Measurements from ENCODE around the gene ANO1.

DNA sequence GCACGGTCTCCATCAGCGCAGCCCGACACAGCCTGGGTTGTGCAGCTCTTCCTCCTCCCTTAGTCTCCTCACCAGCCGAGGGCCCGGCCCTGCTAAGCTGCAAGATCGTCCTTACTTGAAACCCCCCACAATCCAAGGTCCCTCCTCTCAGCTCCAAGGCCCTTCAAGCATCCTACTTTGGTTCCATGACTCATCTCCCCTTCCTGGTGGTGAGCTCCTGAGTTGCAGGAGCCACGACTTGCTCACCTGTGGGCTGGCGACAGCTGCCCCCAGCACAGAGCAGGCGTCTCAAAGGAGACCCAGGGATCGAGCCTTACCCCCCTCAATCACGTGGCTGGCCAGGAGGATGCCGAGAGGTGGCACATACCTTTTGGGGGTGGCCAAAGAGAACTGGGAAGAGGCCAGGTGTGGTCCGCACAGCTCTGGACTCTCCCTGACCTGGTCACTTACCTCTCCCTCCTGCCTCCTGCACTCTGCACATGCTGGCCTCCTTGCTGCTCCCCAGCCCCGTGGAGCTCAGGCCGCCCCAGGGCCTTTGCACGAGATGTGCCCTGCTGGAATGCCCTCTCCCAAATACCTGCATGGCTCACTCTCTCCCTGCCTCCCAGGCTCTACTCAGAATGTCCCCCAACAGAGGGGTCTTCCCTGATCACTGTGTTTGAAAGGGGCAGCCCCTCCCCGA is 89.7 kb downstream of the ANO1 start:
- TF ChIP-seq ESRRG (CRISPR knock-in tag; IDR thresholded peaks at IDR 0.05) = no peak
- TF ChIP-seq, protein P1, sequence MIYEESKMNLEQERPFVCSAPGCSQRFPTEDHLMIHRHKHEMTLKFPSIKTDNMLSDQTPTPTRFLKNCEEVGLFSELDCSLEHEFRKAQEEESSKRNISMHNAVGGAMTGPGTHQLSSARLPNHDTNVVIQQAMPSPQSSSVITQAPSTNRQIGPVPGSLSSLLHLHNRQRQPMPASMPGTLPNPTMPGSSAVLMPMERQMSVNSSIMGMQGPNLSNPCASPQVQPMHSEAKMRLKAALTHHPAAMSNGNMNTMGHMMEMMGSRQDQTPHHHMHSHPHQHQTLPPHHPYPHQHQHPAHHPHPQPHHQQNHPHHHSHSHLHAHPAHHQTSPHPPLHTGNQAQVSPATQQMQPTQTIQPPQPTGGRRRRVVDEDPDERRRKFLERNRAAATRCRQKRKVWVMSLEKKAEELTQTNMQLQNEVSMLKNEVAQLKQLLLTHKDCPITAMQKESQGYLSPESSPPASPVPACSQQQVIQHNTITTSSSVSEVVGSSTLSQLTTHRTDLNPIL (CRISPR knock-in tag; IDR thresholded peaks at IDR 0.05; ENCODE audit: low read depth) = no peak
- TF ChIP-seq RARB (CRISPR knock-in tag; IDR thresholded peaks at IDR 0.05) = no peak
- no peak for TF ChIP-seq BACH2 (CRISPR knock-in tag; IDR thresholded peaks at IDR 0.05; ENCODE audit: borderline replicate concordance)
- TF ChIP-seq ARNTL (CRISPR knock-in tag; IDR thresholded peaks at IDR 0.05; ENCODE audit: borderline replicate concordance, low read depth) = no peak
- TF ChIP-seq, protein P2, sequence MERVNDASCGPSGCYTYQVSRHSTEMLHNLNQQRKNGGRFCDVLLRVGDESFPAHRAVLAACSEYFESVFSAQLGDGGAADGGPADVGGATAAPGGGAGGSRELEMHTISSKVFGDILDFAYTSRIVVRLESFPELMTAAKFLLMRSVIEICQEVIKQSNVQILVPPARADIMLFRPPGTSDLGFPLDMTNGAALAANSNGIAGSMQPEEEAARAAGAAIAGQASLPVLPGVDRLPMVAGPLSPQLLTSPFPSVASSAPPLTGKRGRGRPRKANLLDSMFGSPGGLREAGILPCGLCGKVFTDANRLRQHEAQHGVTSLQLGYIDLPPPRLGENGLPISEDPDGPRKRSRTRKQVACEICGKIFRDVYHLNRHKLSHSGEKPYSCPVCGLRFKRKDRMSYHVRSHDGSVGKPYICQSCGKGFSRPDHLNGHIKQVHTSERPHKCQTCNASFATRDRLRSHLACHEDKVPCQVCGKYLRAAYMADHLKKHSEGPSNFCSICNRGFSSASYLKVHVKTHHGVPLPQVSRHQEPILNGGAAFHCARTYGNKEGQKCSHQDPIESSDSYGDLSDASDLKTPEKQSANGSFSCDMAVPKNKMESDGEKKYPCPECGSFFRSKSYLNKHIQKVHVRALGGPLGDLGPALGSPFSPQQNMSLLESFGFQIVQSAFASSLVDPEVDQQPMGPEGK (CRISPR knock-in tag; IDR thresholded peaks at IDR 0.05; ENCODE audit: borderline replicate concordance) = no peak
- TF ChIP-seq GLIS3 (CRISPR knock-in tag; IDR thresholded peaks at IDR 0.05) = no peak
- TF ChIP-seq, protein P3, sequence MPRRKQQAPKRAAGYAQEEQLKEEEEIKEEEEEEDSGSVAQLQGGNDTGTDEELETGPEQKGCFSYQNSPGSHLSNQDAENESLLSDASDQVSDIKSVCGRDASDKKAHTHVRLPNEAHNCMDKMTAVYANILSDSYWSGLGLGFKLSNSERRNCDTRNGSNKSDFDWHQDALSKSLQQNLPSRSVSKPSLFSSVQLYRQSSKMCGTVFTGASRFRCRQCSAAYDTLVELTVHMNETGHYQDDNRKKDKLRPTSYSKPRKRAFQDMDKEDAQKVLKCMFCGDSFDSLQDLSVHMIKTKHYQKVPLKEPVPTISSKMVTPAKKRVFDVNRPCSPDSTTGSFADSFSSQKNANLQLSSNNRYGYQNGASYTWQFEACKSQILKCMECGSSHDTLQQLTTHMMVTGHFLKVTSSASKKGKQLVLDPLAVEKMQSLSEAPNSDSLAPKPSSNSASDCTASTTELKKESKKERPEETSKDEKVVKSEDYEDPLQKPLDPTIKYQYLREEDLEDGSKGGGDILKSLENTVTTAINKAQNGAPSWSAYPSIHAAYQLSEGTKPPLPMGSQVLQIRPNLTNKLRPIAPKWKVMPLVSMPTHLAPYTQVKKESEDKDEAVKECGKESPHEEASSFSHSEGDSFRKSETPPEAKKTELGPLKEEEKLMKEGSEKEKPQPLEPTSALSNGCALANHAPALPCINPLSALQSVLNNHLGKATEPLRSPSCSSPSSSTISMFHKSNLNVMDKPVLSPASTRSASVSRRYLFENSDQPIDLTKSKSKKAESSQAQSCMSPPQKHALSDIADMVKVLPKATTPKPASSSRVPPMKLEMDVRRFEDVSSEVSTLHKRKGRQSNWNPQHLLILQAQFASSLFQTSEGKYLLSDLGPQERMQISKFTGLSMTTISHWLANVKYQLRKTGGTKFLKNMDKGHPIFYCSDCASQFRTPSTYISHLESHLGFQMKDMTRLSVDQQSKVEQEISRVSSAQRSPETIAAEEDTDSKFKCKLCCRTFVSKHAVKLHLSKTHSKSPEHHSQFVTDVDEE (CRISPR knock-in tag; IDR thresholded peaks at IDR 0.05) = no peak
- no peak for TF ChIP-seq ZNF565 (CRISPR knock-in tag; conservative IDR thresholded peaks at IDR 0.05; ENCODE audit: low read depth)
- TF ChIP-seq CSDC2 (CRISPR knock-in tag; IDR thresholded peaks at IDR 0.05) = no peak
- no peak for TF ChIP-seq ZFP3 (CRISPR knock-in tag; IDR thresholded peaks at IDR 0.05)
- TF ChIP-seq TOX (CRISPR knock-in tag; IDR thresholded peaks at IDR 0.05; ENCODE audit: borderline replicate concordance) = no peak

All from SK-N-SH treated with all-trans-retinoic acid at 6 μM for 48 hours (cell line).